ENCODE data around the gene CTDP1. TPM values are rescaled to one million over a fixed set of nuclear protein-coding genes. Genes with fewer than 3 reads are reported as not detected.
"Not testable (repeated sequence)": the region's sequence is repeated elsewhere in the genome, so short reads cannot be mapped to it uniquely, and the experiment has no call there.

Gene CTDP1
- total and polyA plus RNA-seq, 9 of the 15 experiments (the other 6 are each of a cell fraction or from before 2014, with no cell fraction given): 0.07 to 19.2 (median 4.0) TPM

- no peak for TF ChIP-seq HMGXB4 (CRISPR knock-in tag; IDR thresholded peaks at IDR 0.05)
Observed at GRCh38 chr18:79692886-79693285, 13.3 kb downstream of the CTDP1 start (continued).

GRCh38 chr18:79693561-79694205, 14.1 kb downstream of the CTDP1 start:
- 95% methylated on average over 7 of the region's 31 CpGs for WGBS (ENCODE audit: insufficient coverage, low coverage, missing lambda C conversion rate)
- Histone ChIP-seq H3K79me2 (ENCODE audit: control insufficient read depth, insufficient read depth, low read length) (peaks cover 22% of the 10 kb centered on the region; the same call in 2 of the 3 replicates), H3K4me1 (replicated peaks in 1 of 2; ENCODE audit: control insufficient read depth in 2 of 2, insufficient read depth in 2 of 2, low read length in 2 of 2) (peaks cover 0 to 13% of the 10 kb centered on the region in 2 experiments; a peak in 3 of 5 replicates), H3K9me1 (ENCODE audit: control insufficient read depth, insufficient read depth, low read length) (no peaks in the 10 kb centered on the region), H3K36me3 (ENCODE audit: control insufficient read depth, insufficient read depth, low read length) (peaks cover 24% of the 10 kb centered on the region; the same call in 1 of the 3 replicates), H3K27me3 (ENCODE audit: control insufficient read depth in 2 of 2, insufficient read depth in 2 of 2, low read length in 2 of 2) (no peaks in the 10 kb centered on the region), H3K4me3 (no peak overlapping the region), H3K9ac (ENCODE audit: insufficient read depth in 1 of 2, low read depth in 2 of 2, low read length in 2 of 2) (no peak overlapping the region), H3K9me3 (replicated peaks; ENCODE audit: control insufficient read depth, insufficient read depth, low read depth, low read length) (no peaks in the 10 kb centered on the region), H4K20me1 (replicated peaks; ENCODE audit: control insufficient read depth, insufficient read depth, low read length) (peaks cover 4% of the 10 kb centered on the region; the same call in 1 of the 2 replicates), H3K27ac (ENCODE audit: extremely low read depth, low read depth, low read length) (no peak overlapping the region), H3K4me2 (ENCODE audit: insufficient read depth, low read length) (no peak overlapping the region), H2AFZ (ENCODE audit: low read depth, low read length) (no peak overlapping the region)
- FAIRE-seq: no peak
- ChIA-PET CTCF (ENCODE audit: low intra/inter-chr PET ratio) (no interaction called here), POLR2A (interaction anchor here (1.9 kb wide), 1 partner anchor 13 kb away, joined by 6 read pairs; no protein-coding TSS in a partner anchor)
- DNase-seq (ENCODE audit: extremely low read depth in 1 of 4, low spot score in 3 of 4): peak in 2 of 4 experiments; percentile 44 to 45
- TF ChIP-seq POLR2G (IDR thresholded peaks at IDR 0.05; ENCODE audit: low read depth, low read length) (0 out of 2 replicates have a peak, but pooled peaks have one; percentile 17), ZNF217 (CRISPR knock-in tag; IDR thresholded peaks at IDR 0.05) (no peak)
- in situ Hi-C loops (cut with MboI): no loop called here
- ATAC-seq: no peak
- no TSS peak for BruUV-seq (replicated peaks)
- intact Hi-C loops (cut with micrococcal nuclease): no loop called here

GRCh38 chr18:79694206-79694894, 14.7 kb downstream of the CTDP1 start:
- POLR2A ChIA-PET; CTCF ChIA-PET (ENCODE audit: low intra/inter-chr PET ratio); intact Hi-C loops (cut with micrococcal nuclease); H3K9me1 ChIP-seq (ENCODE audit: control insufficient read depth, insufficient read depth, low read length); ATAC-seq; H3K27ac ChIP-seq (ENCODE audit: extremely low read depth, low read depth, low read length); H3K9me3 ChIP-seq (replicated peaks; ENCODE audit: control insufficient read depth, insufficient read depth, low read depth, low read length); H3K4me2 ChIP-seq (ENCODE audit: insufficient read depth, low read length); H3K9ac ChIP-seq (ENCODE audit: insufficient read depth in 1 of 2, low read depth in 2 of 2, low read length in 2 of 2); H2AFZ ChIP-seq (ENCODE audit: low read depth, low read length); H3K4me3 ChIP-seq; H3K27me3 ChIP-seq (ENCODE audit: control insufficient read depth in 2 of 2, insufficient read depth in 2 of 2, low read length in 2 of 2); FAIRE-seq; DNase-seq (ENCODE audit: extremely low read depth in 1 of 4, low spot score in 3 of 4); H4K20me1 ChIP-seq (replicated peaks; ENCODE audit: control insufficient read depth, insufficient read depth, low read length); BruUV-seq (replicated peaks); in situ Hi-C loops (cut with MboI): not testable (repeated sequence)
- Histone ChIP-seq H3K36me3 (ENCODE audit: control insufficient read depth, insufficient read depth, low read length) (peaks cover 28% of the 10 kb centered on the region; the same call in 1 of the 3 replicates), H3K4me1 (replicated peaks in 1 of 2; ENCODE audit: control insufficient read depth in 2 of 2, insufficient read depth in 2 of 2, low read length in 2 of 2) (peaks cover 0 to 13% of the 10 kb centered on the region in 2 experiments; a peak in 2 of 5 replicates), H3K79me2 (ENCODE audit: control insufficient read depth, insufficient read depth, low read length) (peaks cover 16% of the 10 kb centered on the region; the same call in 1 of the 3 replicates)
- WGBS (ENCODE audit: insufficient coverage, low coverage, missing lambda C conversion rate): 10% methylated on average over 1 of the region's 32 CpGs
